GM12892 (cell line): ENCODE results near the gene NOL4L.

ENCODE experiments used
- POLR2A ChIP-seq: IDR thresholded peaks from 2 replicates; pipeline ENCODE4 v1.6.1; 2011; ENCODE audit warnings: low read depth, low read length, control low read depth
- TAF1 ChIP-seq: IDR thresholded peaks from 2 replicates; pipeline ENCODE4 v1.6.1; 2011; ENCODE audit warnings: low read depth, mild to moderate bottlenecking, control low read depth, low read length, borderline replicate concordance

DNA sequence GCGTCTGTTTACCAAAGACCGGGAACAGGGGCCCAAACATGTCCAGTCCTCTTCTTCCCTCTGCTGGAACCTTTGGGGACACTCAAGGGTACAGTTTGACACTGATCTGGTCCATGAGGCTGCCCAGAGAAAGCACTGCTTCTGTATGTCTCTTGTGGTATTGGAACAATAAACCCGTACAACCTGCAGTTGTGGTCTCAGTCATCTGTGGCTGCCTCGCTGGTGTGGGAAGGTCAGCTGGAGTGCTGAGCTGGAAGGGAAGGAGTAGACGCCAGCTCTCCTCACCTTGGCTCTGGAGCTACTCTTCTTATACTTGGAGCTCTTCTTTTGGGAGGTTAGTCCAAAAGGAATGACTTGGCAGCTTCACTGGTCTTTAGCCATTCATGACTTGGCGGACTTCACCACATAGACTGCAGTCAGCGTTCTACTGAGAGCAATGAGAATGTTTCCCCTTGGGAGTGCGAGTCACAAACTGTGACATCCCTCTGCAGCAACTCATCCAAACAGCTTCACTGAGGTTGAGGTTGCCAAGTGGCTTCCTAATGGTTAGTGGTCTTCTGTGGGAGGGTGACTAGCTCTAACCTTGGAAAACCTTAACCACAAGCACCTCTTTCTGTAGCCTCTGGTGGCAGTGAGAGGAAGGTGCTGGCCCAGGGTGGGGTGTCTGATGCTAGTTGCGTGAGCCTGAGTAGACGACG, 145.9 kb downstream of the NOL4L start:
- TF ChIP-seq POLR2A (peak; percentile 25; the same call in 1 of the 2 replicates), TAF1 (no peak)
